C4-2B (cell line): Measurements from ENCODE around the gene BLOC1S4.

ENCODE experiments used
- CTCF ChIP-seq: fragments of 450-650 bp; conservative IDR thresholded peaks from 2 replicates; pipeline ENCODE4 v1.5.1; 2017; ENCODE audit warnings: mild to moderate bottlenecking
- ZFX ChIP-seq: fragments of 450-650 bp; IDR thresholded peaks from 2 replicates; pipeline ENCODE4 v1.6.1; 2017

- no peak for TF ChIP-seq ZFX
- TF ChIP-seq CTCF: no peak
Observed at GRCh38 chr4:6732441-6733357, 16.7 kb downstream of the BLOC1S4 start.
